Endothelial cell of umbilical vein (primary cell): ENCODE results near the gene RSPO3. TPM values are rescaled to one million over a fixed set of nuclear protein-coding genes. Genes with fewer than 3 reads are reported as not detected.

Experiments
- BruUV-seq: library from RNA; stranded (reverse); fragments of 400-500 nt; replicated peaks from 2 replicates; lab custom pipeline; 2021; lab: Mats Ljungman, UMichigan
- CTCF ChIA-PET: fragments of 300-600, 350-600 bp; sonication (Branson Sonifier 250); formaldehyde crosslinking; loops from one replicate; lab custom pipeline; 2021; ENCODE audit warnings: antibody characterized with exemption, inconsistent platforms; lab: Charles Lee
- POLR2A ChIA-PET: fragments of 300-600, 350-600 bp; sonication (Branson Sonifier 250); formaldehyde crosslinking; loops from one replicate; lab custom pipeline; 2021; ENCODE audit warnings: antibody characterized with exemption, inconsistent platforms; lab: Charles Lee
- DNase-seq: peaks from one replicate; pipeline ENCODE4 v3.0.0-alpha.2; 2011; ENCODE audit warnings: low read depth, low spot score
- FAIRE-seq: peaks from 2 replicates; lab custom pipeline; 2011; peaks lifted over from hg19 to GRCh38; lab: Jason Lieb, UNC
- H2AFZ ChIP-seq: 2 replicates; pipeline ENCODE4 v1.6.0; 2012; ENCODE audit warnings: low read depth, low read length, control low read depth, inconsistent platforms
- H3K27ac ChIP-seq: 2 replicates; pipeline ENCODE4 v1.5.1; 2011; ENCODE audit warnings: low read depth, mild to moderate bottlenecking, control low read depth, low read length, moderate library complexity; ENCODE audit not compliant: insufficient read depth
- H3K27me3 ChIP-seq, 2 experiments: 2 replicates each; pipeline versions ENCODE4 v1.6.0 to v1.6.1; 2011; ENCODE audit warnings: low read length in 2 of 2, mixed read lengths in 1 of 2; ENCODE audit not compliant: control insufficient read depth in 2 of 2, insufficient read depth in 2 of 2
- H3K36me3 ChIP-seq, 2 experiments: 2 replicates in 1 of 2; 3 replicates in 1 of 2; pipeline ENCODE4 v1.5.1; 2011; ENCODE audit warnings: low read length in 2 of 2, mild to moderate bottlenecking in 1 of 2, moderate library complexity in 1 of 2; ENCODE audit not compliant: control insufficient read depth in 2 of 2, insufficient read depth in 2 of 2; ENCODE audit errors: extremely low read depth in 1 of 2
- H3K4me1 ChIP-seq: 3 replicates; pipeline ENCODE4 v1.5.1; 2011; ENCODE audit warnings: mild to moderate bottlenecking, low read length; ENCODE audit not compliant: control insufficient read depth, insufficient read depth; ENCODE audit errors: extremely low read depth
- H3K4me2 ChIP-seq: 2 replicates; pipeline ENCODE4 v1.6.1; 2011; ENCODE audit warnings: low read length, control low read depth, mixed read lengths; ENCODE audit not compliant: insufficient read depth
- H3K4me3 ChIP-seq, 3 experiments: fragments of 200-600 bp in 1 of 3; sonication (generic), shearing (Covaris generic) in 1 of 3; replicated peaks in 1 of 3; 2 replicates each; pipeline ENCODE4 v1.5.1; 2011 to 2016; ENCODE audit warnings: control low read depth in 3 of 3, low read length in 3 of 3, mild to moderate bottlenecking in 2 of 3, inconsistent platforms in 1 of 3, low read depth in 1 of 3, moderate library complexity in 1 of 3; ENCODE audit not compliant: insufficient read depth in 1 of 3
- H3K79me2 ChIP-seq: 2 replicates; pipeline ENCODE4 v1.6.0; 2012; ENCODE audit warnings: low read length, inconsistent platforms; ENCODE audit not compliant: control insufficient read depth, insufficient read depth
- H3K9ac ChIP-seq: replicated peaks from 2 replicates; pipeline ENCODE3; 2011; ENCODE audit warnings: low read length, control low read depth; ENCODE audit not compliant: insufficient read depth; ENCODE audit errors: extremely low read depth
- H3K9me1 ChIP-seq: replicated peaks from 3 replicates; pipeline ENCODE4 v1.6.0; 2011; ENCODE audit warnings: mild to moderate bottlenecking, low read length; ENCODE audit not compliant: control insufficient read depth, insufficient read depth; ENCODE audit errors: extremely low read depth
- H3K9me3 ChIP-seq: replicated peaks from 2 replicates; pipeline ENCODE4 v1.5.1; 2012; ENCODE audit warnings: low read length, inconsistent platforms; ENCODE audit not compliant: control insufficient read depth, insufficient read depth
- H4K20me1 ChIP-seq: replicated peaks from 2 replicates; pipeline ENCODE3; 2011; ENCODE audit warnings: mild to moderate bottlenecking, low read length; ENCODE audit not compliant: control insufficient read depth, insufficient read depth; ENCODE audit errors: extremely low read depth
- FOS ChIP-seq: IDR thresholded peaks from 2 replicates; pipeline ENCODE4 v1.6.1; 2011; ENCODE audit warnings: mild to moderate bottlenecking, low read length, moderate library complexity, borderline replicate concordance; ENCODE audit not compliant: insufficient read depth
- GATA2 ChIP-seq: IDR thresholded peaks from 2 replicates; pipeline ENCODE4 v1.7.0; 2011; ENCODE audit warnings: low read depth, mild to moderate bottlenecking, moderate library complexity, mixed read lengths, low read length; ENCODE audit not compliant: insufficient read length, insufficient read depth
- JUN ChIP-seq: IDR thresholded peaks from 2 replicates; pipeline ENCODE4 v1.6.1; 2011; ENCODE audit warnings: borderline replicate concordance, low read depth; ENCODE audit not compliant: insufficient read length, insufficient read depth
- MYC ChIP-seq: IDR thresholded peaks from one replicate; pipeline ENCODE4 v1.6.1; 2011; ENCODE audit warnings: mild to moderate bottlenecking, low read depth, low read length
- POLR2A ChIP-seq: IDR thresholded peaks from 2 replicates; pipeline ENCODE4 v1.6.1; 2012; ENCODE audit warnings: low read depth, mild to moderate bottlenecking, control low read depth, low read length
- POLR2AphosphoS5 ChIP-seq: IDR thresholded peaks from 2 replicates; pipeline ENCODE4 v1.6.1; 2012; ENCODE audit warnings: low read depth, mild to moderate bottlenecking, control low read depth, low read length, moderate library complexity; ENCODE audit not compliant: insufficient read depth
- dilution Hi-C: fragments of 300-500 bp; cut with MboI; formaldehyde crosslinking; loops from one replicate; pipeline ENCODE4 v1.15.0; 2019; ENCODE audit warnings: low sequenced_read_pairs; ENCODE audit not compliant: extremely low pct_ligation_motif_present
- intact Hi-C: fragments of 100-400 bp; cut with micrococcal nuclease; formaldehyde crosslinking; loops from one replicate; pipeline ENCODE4 v1.10.0; 2022
- polyA plus RNA-seq, 4 experiments: library from polyadenylated mRNA; depleted of rRNA in 3 of 4; stranded (reverse) in 3 of 4; unstranded in 1 of 4; fragments of >200 nt; gene quantifications; 2 replicates each; pipeline versions ENCODE4 v1.2.1 to v1.2.3, GENCODE V29; 2011 to 2012; ENCODE audit warnings: missing spikeins in 1 of 4
- total RNA-seq: library from RNA; stranded (reverse); gene quantifications from 2 replicates; pipeline ENCODE4 v1.2.3, GENCODE V29; 2021
- TF ChIP-seq, protein P1 (sequence below), 2 donors: IDR thresholded peaks; 1 replicate in 1 of 2; 2 replicates in 1 of 2; pipeline ENCODE4 v1.5.1; 2011; ENCODE audit warnings: low read length in 2 of 2, mild to moderate bottlenecking in 2 of 2, moderate library complexity in 2 of 2, control low read depth in 1 of 2, inconsistent platforms in 1 of 2, low read depth in 1 of 2; ENCODE audit not compliant: insufficient read depth in 1 of 2; ENCODE audit errors: extremely low read depth in 1 of 2
- TF ChIP-seq, protein P2 (sequence below): IDR thresholded peaks from 2 replicates; pipeline ENCODE4 v1.6.1; 2011; ENCODE audit not compliant: insufficient read depth, insufficient read length

Gene RSPO3
- total and polyA plus RNA-seq, 2 donors (not counting 3 experiments of a cell fraction or from before 2014, with no cell fraction given): 1.8 to 11.1 TPM

DNA sequence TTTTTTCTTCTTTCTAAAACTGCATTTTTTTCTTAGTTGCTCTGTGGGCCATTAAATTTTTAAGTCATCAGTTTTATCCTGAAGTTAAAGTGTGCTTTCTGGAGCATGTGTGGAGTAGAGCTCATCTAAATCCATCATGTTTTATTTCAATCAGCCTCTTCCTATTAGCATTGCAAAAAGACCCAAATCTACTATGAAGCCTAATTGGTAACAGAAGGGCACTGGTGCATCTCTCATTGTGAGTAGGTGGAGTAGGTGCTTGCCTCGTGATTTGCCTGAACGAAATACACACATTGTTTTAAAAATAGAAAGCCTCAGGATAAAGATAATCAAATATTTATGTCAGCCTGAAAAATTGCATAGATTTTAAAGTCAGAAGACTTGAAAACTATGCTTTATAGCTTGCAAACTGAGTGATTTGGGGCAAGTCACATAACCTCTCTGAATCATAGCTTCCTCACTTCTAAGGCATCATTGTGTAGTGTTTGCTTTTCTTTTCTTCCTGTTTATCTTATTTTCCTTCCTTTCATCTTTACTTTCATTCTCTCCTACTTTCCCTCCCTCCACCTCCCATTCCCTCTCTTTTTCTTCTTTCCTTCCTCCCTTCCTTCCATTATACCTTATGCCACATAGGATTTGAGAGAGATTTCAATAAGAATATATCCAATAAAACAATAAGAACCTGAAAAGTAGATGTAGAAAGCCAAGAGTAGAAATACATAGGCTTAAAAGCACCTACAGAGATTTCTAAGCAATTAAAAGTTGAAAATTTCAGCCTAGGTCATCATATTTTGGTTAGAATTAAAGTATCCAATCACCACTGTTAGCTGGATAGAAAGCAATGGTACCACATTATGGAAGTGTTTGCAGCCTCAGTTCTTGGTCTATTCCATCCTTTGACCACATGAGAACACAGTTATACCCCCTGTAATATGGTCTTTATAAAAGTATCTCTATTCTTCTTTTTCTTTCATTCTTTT, 98.6 kb downstream of the RSPO3 start:
- Histone ChIP-seq H3K4me1 (peaks cover 14% of the 10 kb centered on the region), H3K9me1 (no peaks in the 10 kb centered on the region), H3K9me3 (no peaks in the 10 kb centered on the region), H2AFZ (peak overlapping the region; percentile 9), H4K20me1 (no peaks in the 10 kb centered on the region), H3K4me3 (no peak overlapping the region), H3K27me3 (no peaks in the 10 kb centered on the region), H3K36me3 (no peaks in the 10 kb centered on the region), H3K4me2 (peak overlapping the region; percentile 45), H3K79me2 (no peaks in the 10 kb centered on the region), H3K9ac (no peak overlapping the region), H3K27ac (no peak overlapping the region)
- dilution Hi-C loops: no loop called here
- TF ChIP-seq POLR2A (no peak), FOS (peak; percentile 57)
- CTCF ChIA-PET: interaction anchor here (0.9 to 2.4 kb wide), 6 partner anchors 14 to 686 kb away, joined by 3 to 12 read pairs (median 4); partner anchors contain the start of gene RNF146
- peak; percentile 82 for FAIRE-seq
- POLR2A ChIA-PET: no interaction called here
- peak; percentile 50 for DNase-seq
- intact Hi-C loops: no loop called here
- no TSS peak for BruUV-seq

DNA sequence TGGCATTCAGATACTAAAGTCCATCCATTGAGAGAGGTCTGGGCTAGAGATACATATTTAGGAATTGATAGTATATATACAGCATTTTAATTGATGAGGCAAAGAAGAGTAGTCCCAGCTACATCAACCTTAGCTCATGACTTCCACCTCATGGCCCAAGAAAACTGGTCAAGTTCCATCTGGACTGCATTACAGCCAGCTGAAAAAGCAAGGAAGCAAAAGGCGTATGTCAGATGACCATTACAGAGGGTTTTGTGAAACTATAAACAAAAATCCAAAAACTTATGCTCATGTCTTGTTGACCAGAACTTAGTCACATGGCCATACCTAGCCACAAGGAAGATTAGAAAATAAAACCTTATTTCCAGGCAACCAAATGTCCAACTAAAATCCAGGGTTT, 101.4 kb downstream of the RSPO3 start:
- TF ChIP-seq, protein P1, sequence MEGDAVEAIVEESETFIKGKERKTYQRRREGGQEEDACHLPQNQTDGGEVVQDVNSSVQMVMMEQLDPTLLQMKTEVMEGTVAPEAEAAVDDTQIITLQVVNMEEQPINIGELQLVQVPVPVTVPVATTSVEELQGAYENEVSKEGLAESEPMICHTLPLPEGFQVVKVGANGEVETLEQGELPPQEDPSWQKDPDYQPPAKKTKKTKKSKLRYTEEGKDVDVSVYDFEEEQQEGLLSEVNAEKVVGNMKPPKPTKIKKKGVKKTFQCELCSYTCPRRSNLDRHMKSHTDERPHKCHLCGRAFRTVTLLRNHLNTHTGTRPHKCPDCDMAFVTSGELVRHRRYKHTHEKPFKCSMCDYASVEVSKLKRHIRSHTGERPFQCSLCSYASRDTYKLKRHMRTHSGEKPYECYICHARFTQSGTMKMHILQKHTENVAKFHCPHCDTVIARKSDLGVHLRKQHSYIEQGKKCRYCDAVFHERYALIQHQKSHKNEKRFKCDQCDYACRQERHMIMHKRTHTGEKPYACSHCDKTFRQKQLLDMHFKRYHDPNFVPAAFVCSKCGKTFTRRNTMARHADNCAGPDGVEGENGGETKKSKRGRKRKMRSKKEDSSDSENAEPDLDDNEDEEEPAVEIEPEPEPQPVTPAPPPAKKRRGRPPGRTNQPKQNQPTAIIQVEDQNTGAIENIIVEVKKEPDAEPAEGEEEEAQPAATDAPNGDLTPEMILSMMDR (IDR thresholded peaks at IDR 0.05; ENCODE audit: extremely low read depth in 1 of 2, insufficient read depth in 1 of 2, low read depth in 1 of 2, low read length in 2 of 2): no peak
- TF ChIP-seq POLR2AphosphoS5: no peak
- TF ChIP-seq FOS: no peak
- TF ChIP-seq POLR2A: no peak
- TF ChIP-seq JUN: no peak
- no peak for TF ChIP-seq GATA2
- TF ChIP-seq, protein P2, sequence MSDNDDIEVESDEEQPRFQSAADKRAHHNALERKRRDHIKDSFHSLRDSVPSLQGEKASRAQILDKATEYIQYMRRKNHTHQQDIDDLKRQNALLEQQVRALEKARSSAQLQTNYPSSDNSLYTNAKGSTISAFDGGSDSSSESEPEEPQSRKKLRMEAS: no peak
- no peak for TF ChIP-seq MYC
- Histone ChIP-seq H3K9me3 (no peaks in the 10 kb centered on the region), H3K79me2 (no peaks in the 10 kb centered on the region), H3K9me1 (no peaks in the 10 kb centered on the region), H3K27me3 (peaks cover 0 to 2% of the 10 kb centered on the region in 2 experiments), H3K27ac (no peak overlapping the region), H3K4me2 (no peak overlapping the region), H3K9ac (no peak overlapping the region), H3K4me3 (no peak overlapping the region), H4K20me1 (no peaks in the 10 kb centered on the region), H3K36me3 (no peaks in the 10 kb centered on the region), H2AFZ (no peak overlapping the region), H3K4me1 (peaks cover 14% of the 10 kb centered on the region)
- CTCF ChIA-PET: interaction anchor here (1.1 kb wide), 1 partner anchor 9 kb away, joined by 3 read pairs; no protein-coding TSS in a partner anchor
- POLR2A ChIA-PET: no interaction called here
- BruUV-seq: no TSS peak
- dilution Hi-C loops (no loop called here), intact Hi-C loops (no loop called here)
- FAIRE-seq (no peak), DNase-seq (no peak)
